Measurements from ENCODE around the gene ZNF138.

ZNF138 gene

DNA sequence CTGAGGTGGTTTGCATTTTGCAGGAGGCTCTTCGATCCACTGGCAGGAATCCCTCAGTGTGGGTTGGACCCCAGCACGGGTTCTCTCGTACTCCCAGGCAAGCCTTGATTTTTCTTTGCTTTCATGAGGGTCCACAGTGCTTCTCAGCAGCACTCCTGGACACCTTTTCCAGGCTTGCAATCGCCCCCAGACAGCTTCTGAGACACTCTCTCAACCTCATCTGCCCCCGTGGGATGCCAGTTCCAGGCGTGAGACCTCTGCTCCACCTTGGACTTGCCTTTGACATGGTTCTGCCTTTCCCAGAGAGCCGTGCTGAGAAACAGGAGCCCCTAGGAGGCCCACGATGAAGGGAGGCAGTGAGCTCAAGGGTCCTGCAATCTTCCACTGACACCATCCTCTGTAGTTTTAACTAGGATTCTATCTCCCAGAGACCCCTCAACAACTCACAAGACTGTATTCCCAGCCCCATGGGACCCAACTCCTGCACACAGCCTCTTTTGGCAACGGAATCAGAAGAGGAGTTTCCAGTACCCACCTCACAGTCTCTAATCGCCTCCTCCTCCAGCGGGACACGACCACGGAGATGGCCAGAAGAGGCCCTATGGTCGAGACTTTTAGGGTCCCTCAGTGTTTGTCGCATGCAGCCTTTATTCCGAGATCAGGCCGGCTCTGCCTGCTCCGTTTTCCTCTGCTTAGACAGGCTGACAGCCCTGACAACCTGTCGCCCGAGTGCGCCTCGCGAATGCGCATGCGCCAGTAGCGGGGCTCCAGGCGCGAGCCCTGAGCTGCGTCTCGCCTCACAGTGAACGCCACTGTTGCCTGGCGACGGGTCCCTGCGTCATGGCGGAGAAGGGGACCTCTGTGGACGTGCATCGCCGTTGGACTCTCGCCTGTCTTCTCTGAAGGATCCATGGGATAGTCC, 82.8 kb downstream of the ZNF138 start:
- DNase-seq, result peak; percentile 62

DNA sequence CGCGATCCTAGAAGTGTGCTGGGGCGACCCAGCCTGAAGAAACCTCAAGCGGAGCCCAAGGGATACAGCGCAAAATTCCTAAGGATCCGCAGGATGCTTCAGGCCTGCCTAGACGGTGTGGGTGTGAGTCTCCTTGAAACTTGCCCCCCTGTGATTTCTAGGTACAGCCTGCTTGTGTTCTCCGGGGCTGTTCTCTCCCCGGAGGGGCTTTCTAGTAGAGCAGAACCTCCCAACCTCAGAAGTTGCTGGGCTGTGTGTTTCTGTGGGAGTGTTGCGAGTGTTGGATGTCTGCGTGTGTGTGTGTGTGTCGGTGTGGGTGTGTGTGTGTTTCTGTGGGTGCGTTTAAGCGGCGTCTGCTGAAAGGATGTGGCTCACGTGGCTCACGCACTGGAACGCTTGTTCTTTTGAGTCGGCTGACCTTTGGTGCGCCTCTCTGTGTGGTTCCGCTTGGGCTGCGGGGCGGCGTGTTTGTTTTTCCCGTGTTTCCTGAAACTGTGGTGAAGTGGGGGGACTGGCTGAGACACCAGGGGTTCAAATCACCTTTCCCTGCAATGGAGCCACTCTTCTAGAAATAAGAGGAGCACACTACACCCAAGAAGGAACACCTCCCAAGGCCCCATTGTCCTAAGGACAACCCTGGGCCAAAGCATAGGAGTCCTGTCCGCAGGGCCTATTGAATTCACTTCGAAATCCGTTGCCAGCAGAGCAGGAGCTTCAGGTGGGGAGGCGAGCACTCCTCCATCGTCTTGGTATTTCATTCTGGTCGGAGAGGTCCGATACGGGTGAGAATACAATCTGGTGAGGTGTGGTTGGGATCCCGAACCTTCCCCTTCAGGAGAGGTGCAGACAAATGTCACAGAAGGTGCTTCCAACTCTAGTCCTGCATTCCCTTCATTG, 83.7 kb downstream of the ZNF138 start:
- DNase-seq, result no peak

DNA sequence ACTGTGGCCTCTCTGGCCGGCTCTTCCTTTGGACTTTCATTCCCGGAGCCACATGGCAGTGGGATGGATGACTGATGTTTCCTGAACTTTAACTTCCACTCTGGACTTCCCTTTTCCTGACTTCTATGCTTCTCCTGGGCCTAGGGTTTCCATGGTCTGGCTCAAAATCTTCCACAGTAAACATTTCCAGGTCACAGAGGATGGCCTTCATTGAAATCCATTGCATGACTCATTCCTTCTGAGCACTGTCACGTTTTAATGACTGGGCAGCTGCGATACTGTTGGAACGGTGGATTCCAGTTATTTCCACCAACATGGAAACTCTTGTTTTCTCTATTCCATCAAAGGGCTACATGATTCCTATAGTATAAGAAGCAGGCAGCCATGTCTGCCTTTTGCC, 84.5 kb downstream of the ZNF138 start:
- no peak for DNase-seq

DNA sequence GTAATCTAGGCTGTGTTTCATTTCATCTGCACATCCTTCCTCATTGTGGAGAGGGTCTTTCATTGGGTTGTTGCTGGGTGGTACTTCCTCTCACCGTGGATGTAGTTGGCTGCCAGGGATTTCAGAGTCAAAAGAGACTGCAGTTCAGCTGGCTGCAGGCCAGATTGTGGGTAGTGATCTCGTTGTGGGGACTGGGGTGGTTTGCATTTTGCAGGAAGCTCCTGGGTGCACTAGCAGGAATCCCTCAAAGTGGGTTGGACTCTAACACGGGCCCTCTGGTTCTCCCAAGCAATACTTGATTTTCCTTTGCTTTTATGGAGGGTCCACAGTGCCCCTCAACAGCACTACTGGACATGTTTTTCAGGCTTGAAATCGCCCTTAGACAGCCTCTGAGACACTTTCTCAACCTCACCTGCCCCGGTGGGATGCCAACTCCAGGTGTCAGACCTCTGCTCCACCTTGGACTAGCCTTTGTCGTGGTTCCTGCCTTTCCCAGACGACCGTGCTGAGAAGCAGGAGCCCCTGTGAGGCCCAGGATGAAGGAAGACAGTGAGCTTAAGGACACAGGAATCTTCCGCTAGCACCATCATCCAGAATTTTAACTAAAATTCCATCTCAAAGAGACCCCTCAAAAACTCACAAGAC, 85.0 kb downstream of the ZNF138 start:
- no peak for DNase-seq

DNA sequence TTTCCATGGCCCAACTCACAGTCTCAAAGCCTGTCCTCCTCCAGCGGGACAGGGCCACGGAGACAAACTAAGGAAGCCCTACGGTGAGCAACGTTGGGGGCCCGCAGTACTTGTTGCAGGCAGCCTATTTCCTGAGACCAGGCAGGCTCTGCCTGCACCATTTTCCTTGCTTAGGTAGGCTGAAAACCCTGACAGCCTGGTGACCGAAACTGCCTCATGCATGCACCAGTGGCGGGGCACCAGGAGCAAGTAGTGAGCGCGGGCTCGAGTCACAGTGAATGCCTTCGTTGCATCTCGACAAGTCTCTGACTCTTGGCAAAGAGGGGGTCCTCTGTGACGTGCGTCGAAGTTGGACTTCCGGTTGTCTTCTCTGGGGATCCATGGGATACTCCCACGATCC, 85.6 kb downstream of the ZNF138 start:
- DNase-seq, result no peak

DNA sequence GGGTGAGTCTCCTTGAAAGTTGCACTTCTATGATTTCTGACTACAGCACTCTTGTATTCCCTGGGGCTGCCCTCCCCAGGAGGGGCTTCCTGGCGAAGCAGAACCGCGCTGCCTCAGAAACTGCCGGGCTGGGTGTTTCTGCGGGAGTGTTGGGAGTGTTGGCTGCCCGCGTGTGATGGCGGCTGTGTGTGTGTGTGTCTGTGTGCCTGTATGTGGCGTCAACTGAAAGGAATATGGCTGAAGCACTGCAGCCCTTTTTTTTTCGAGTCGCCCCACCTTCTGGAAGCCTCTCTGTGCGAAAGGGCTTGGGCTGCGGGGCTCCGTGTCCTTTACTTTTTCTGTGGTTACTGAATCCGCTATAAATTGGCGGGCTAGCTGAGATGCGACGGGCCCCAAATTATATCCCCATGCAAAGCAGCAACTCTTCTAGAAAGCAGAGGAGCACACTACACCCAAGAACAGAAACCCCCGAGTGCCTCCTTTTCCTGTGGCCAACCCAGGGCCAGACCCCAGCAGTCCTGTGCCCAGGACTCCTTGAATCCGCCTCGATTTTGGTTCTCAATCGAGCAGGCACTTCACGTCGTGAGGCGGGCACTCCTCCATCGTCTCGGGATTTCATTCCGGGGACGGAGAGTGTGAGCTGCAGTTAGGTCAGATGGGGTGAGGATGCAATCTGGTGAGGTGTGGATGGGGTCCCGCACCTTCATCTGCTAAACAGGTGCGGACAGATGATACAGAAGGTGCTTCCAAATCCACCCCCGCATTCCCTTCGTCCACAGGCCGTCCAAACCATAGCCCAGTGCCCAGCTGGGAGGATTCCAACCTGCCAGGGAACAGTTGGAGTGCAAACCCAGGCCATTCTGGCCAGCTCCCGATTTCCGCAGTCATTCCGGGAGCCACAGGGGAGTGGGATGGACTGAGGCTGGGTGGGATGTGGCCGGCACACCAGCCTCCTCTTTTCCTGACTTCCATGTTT, 86.4 kb downstream of the ZNF138 start:
- DNase-seq, result no peak

DNA sequence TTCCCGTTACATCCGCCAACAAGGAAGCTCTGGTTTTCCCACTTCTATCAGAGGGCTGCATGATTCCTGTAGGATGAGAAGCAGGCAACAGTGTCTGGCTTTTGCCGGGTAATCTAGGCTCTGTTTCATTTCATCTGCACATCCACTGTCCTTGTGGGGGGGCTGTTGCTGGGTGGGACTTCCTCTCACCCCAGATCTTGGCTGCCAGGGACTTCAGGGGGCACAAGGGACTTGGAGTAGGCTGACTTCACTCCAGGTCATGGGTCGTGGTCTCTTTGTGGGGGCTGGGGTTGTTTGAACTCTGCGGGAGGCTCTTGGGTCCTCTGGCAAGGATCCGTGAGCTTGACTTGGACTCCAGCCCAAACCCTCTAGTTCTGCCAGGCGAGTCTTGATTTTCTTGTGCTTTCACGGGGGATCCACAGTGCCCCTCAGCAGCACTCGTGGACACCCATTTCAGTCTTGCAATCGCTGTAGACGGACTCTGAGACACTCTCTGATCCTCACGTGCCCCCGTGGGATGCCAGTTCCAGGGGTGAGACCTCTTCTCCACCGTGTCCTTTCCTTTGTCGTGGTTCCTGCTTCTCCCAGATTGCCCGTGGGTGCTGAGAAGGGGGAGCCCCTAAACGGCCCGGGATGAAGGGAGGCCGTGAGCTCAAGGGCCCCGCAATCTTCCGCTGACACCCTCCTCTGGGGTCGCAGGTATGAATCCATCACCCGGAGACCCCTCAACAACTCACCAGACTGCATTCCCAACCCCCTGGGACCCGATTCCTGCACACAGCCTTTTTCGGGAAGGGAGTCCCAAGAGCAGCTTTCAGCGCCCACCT, 87.4 kb downstream of the ZNF138 start:
- DNase-seq, result no peak

DNA sequence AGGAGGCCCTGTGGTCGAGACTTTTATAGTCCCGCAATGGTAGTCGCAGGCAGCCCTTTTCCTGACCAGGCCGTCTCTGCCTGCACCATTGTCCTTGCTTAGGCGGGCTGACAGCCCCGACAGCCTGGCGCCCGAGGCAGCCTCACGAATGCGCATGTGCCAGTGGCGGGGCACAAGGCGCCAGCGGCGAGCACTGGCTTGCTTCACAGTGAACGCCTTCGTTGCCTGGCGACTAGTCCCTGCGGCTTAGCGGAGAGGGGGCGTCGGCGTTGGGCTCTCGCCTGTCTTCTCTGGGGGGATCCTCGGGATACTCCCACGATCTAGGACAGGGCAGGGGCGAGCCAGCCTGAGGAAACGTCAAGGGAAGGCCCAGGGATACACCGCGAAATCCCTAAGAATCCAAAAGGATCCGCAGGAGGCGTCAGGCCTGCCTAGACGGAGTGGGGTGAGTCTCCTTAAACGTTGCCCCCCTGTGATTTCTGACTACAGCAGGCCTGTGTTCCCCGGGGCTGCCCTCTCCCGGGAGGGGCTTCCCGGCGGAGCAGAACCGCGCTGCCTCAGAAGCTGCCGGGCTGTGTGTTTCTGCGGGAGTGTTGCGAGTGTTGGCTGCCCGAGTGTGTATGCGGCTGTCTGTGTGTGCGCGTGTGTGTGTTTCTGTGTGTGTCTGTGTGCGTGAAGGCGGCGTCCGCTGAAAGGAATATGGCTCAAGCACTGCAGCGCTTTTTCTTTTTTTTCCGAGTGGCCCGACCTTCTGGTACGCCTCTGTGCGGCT, 88.3 kb downstream of the ZNF138 start:
- peak; percentile 64 for DNase-seq

Data from NCI-H2029 (cell line).